ENCODE data around the gene TLK2.
"Not testable (repeated sequence)": the region's sequence is repeated elsewhere in the genome, so short reads cannot be mapped to it uniquely, and the experiment has no call there.

The TLK2 gene

DNA sequence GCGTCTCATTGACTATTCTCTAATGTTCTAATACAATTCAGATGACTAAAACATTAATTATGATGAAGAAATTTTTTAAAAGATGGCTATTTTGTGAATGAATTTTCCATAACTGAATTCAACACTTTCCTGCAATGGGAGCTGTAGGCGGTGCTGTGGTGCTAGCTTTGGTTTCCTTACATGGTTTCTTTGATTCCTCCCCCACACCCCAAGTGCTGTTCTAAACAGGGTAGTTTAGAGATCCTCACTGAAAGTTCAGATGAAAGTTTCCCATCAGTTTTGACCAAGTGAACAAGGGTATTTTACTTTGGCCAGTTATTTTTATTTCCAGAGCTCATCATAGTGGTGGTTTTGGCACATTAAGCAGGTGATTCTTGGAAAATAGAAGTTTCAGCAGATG is 122.8 kb downstream of the TLK2 start:
- DNase-seq (ENCODE audit: low spot score) = no peak

DNA sequence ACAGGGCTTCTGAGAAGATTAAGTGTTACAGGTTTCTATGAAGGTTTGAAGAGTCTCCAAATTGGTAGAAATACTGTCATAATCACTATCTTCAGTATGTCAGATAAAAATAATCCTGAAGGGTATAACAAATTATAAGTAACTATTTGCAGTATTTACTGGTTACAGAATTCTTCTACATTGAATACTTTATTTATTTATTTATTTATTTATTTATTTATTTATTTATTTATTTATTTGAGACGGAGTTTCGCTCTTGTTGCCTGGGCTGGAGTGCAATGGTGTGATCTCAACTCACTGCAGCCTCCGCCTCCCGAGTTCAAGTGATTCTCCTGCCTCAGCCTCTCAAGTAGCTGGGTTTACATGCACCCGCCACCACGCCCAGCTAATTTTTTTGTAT is 125.2 kb downstream of the TLK2 start:
- DNase-seq (ENCODE audit: low spot score) = not testable (repeated sequence)

DNA sequence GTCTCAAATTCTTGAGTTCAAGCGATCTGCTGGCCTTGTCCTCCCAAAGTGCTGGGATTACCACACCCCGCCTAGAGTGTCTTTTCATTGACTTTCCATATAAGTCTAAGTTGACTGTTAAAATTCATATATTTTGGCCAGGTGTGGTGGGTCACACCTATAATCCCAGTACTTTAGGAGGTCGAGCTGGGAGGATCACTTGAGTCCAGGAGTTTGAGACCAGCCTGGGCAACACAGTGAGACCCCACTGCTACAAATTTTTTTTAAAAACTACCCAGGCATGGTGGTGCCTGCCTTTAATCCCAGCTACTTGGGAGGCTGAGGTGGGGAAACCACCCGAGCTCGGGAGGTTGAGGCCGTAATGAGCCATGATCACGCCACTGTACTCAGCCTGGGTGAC is 127.0 kb downstream of the TLK2 start:
- DNase-seq (ENCODE audit: low spot score) = no peak

DNA sequence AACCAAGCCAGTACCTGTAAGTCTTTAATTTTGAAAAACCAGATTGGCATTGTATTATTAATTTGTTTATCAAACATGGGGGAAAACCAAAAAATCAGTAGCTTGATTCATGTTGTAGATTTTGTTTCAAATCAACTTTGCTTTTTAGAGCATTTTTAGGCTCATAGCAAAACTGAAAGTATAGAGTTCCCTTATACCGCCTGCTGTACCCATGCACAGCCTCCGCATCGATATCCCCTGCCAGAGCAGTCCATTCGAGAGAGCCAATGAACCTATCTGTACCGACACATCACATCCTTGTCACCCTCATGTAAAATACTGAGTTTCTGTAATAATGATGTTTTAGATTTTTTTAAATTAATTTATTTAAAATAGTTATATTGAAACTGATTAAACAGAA is 132.7 kb downstream of the TLK2 start:
- DNase-seq (ENCODE audit: low spot score) = no peak

DNA sequence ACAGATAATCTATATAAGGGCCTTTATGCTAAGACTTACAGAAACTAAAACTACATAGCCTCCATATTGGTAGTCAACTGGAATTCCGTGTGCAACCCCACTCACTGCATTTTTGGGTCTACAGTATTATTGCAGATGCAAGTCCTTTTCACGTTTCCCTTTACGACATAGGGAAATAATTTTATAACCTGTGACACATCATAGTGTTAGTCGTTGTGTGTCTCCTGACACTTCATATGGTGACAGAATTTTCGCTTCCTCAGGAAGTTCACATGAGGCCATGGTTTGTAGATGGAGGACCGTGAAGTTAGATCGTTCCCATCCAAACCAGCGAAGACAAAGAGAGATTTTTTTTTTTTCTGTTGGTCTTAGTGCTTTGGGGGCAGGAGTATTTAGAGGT is 133.1 kb downstream of the TLK2 start:
- DNase-seq (ENCODE audit: low spot score) = peak; percentile 40

DNA sequence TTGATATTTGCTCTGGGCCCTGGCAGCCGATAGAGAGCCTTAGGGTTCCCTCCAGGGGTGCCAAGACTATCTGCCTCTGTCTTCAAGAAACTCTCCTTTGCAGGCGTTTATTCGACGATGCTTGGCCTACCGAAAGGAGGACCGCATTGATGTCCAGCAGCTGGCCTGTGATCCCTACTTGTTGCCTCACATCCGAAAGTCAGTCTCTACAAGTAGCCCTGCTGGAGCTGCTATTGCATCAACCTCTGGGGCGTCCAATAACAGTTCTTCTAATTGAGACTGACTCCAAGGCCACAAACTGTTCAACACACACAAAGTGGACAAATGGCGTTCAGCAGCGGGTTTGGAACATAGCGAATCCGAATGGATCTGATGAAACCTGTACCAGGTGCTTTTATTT is 133.7 kb downstream of the TLK2 start:
- not testable (repeated sequence) for DNase-seq (ENCODE audit: low spot score)

DNA sequence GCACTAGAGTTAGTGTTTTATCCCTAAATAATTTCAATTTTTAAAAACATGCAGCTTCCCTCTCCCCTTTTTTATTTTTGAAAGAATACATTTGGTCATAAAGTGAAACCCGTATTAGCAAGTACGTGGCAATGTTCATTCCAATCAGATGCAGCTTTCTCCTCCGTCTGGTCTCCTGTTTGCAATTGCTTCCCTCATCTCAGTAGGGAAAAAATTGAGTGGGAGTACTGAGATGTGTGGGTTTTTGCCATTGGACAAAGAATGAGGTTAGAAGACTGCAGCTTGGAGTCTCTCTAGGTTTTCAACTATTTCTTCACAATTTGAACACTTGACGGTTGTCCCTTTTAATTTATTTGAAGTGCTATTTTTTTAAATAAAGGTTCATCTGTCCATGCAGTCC is 134.5 kb downstream of the TLK2 start:
- DNase-seq (ENCODE audit: low spot score) = not testable (repeated sequence)

DNA sequence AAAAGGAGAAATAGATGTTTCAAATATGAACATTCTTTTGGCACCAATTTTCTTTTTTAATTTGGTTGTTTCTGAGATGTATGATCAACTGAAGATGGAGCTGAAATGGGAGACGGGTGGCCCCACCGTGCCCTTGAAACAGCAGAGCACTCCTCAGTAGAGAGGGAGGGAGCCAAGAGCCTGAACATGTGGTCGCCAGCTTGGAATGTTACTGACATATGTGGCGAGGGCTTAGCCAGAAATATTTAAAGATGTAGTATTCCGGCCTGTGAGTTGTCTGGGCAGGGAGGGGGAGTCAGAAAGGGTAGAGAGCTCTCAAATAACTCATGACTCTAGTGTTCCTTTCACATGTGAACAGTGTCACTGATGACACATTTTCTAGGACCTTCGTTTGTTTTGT is 135.5 kb downstream of the TLK2 start:
- DNase-seq (ENCODE audit: low spot score) = no peak

DNA sequence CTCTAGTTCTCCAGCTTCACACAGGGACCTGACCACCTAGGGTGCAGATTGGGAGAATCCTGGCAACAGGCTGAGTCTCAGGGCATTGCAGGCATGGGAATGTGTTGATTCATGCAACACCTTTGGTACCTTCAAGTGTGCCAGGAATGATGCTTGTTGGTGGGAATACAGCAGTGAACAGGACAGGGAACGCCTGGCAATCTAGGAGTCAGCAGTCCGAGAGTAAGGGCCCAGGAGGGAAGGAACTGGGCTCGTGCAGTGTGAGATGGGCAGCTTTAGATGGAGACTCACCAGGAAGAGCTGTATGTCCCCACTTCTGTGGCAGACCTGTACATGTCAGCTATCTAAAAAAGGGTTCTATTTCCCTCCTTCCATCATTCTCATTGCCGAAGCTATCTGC is 136.9 kb downstream of the TLK2 start:
- DNase-seq (ENCODE audit: low spot score) = no peak

DNA sequence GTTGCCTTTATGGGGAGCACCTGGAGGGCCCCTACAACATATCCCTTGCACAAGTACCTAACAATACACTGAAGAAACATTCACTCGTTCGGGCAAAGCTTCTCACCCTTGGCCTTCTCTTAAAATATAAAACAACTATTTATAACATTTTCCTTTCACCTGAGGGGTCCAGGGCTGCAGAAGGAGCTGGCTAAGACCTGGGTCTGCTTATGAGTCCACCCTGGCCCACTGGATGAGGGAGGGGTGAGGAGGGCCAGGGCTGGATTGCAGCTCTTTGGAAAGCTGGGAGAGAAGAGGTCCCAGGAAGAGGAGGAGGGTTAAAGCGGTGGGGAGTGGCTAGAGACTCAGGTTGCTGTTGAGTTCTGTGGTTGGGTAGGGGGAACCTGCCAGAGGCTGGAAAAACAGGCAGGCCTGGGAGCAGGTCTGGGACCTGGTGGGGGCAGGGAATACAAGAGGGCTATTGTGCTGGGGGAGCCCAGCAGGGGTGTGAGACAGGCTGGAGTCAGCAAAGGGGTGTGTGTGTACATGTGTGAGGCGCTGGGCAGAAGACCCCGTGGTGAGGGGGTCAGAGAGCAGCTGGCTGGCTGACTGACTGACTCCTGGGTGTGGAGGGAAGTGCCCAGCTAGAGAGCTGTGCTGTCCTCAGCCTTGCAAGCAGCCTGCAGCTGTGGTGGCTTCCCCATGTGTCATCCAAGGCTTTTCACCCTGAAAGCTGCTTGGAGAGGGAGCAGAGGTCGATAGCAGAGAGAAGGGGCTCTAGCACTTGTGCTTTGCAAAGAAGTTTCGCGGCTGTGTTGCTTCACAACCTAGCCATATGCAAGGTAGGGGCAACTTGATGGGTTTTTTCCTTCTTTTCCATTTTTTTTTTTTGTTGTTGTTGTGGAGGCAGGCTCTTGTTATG is 138.6 kb downstream of the TLK2 start:
- DNase-seq (ENCODE audit: low spot score) = no peak

DNA sequence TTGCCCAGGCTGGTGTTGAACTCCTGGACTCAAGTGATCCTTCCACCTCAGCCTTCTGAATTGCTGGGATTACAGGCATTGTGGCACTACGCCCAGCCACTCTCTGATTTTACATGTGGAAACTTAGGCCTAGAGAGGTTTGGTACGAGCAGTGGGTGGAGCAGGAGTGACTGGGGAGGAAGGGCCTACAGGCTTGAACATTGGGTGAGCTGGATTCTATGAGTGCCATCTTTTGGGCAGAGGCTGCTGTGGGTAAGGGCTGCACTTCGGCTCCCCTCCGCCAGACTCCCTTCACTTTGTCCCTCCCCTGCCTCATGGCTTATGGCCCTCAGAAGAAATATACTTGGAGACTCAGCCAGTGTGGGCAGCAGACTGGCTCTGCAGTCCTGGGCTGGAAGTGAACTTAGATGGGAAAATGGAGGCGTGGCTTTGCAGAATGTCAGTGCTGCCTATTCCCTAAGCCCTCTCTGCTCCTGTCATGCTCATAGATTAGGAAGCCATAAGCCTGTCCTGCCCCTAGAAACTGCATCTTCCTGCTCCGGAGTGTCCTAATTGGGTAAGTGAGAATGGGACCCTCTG is 139.4 kb downstream of the TLK2 start:
- DNase-seq (ENCODE audit: low spot score) = no peak

DNA sequence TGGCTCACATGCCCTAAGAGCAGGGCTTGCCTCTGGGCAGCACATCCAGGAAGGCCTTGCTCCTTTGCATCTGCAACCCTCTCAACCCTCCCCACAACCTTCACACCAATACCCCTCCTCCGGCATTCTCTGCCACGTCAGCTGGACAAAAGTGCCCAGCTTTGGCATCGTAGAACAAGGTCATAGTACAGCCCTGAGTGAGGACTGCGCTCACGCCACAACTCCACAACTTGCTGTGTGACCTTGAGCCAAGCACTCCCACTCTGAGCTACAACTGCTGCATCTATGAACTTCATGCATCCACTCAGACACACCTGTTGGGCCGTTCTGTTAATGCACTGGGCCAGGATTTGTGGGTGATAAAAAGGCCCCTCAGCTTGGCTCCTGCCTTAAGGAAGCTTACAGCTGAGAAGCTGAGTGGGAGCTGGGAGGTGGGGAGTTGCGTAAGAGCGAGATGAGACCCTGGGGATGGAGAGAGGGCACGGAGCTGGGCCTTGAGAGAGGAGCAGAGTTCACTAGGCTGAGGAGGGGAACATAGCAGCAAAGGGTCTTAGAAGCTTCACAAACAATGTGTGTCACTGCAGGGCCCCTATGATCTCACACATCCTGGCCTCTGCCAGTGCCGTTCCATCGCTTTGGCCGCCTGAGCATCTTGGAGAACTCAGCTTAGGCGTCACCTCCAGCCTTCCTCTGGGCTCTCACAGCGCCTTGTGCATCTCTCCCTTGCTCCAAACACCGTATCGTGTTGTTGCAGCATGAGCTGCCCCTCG is 140.2 kb downstream of the TLK2 start:
- DNase-seq (ENCODE audit: low spot score) = no peak

DNA sequence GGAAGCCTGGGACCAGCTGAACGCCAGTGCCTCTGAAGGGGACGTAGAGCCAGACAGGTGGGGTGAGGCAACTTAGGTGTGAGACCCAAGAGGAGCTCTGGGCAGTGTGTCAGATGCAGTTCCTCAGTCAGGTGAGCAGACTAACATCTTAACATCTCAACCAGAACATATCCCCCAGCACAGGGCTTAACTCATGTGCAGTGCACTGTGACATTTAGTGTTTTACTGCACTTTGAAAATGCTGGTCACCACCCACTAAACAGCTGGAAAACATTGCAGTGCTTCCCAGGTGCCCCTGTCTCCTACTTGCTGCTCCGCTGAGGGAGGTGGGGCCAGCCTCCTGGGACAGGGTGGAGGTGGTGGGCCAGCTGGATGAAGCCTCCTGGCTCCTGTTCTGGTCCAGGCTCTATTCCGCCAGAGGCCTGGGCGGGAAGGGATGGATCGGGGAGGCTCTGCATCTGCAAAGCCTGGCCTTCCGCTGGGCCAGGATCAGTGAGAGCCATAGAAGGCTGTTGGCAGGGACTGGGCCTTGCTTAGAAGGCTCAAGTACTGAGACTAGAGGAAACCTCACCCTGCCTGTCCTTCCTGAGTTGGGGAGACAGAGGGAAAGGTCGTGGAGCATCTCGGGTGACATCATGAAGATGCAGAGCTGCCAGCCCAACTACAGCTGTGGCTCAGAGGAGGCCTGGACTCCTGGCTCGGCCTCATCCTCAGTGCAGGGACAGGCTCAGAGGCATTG is 141.0 kb downstream of the TLK2 start:
- no peak for DNase-seq (ENCODE audit: low spot score)

DNA sequence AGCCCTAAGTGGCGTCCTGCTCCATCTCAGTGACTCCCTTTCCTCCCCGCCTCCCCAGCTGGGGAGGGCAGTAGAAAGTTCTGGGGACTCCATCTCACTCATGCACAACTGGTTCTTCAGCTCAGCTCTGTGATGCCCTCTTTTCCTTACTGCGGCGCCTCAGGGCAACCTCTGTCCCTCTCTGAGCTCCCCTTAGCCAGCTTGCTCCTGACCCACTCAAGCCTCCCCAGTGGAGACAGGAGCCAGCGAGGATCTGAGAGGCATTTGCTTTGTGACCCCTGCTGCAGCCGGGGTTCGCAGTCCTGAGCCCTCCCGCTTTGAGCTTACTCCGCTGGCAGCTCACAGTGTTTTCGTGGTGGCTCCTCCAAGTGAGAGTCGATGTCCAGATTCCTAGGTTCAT is 142.6 kb downstream of the TLK2 start:
- DNase-seq (ENCODE audit: low spot score) = no peak

DNA sequence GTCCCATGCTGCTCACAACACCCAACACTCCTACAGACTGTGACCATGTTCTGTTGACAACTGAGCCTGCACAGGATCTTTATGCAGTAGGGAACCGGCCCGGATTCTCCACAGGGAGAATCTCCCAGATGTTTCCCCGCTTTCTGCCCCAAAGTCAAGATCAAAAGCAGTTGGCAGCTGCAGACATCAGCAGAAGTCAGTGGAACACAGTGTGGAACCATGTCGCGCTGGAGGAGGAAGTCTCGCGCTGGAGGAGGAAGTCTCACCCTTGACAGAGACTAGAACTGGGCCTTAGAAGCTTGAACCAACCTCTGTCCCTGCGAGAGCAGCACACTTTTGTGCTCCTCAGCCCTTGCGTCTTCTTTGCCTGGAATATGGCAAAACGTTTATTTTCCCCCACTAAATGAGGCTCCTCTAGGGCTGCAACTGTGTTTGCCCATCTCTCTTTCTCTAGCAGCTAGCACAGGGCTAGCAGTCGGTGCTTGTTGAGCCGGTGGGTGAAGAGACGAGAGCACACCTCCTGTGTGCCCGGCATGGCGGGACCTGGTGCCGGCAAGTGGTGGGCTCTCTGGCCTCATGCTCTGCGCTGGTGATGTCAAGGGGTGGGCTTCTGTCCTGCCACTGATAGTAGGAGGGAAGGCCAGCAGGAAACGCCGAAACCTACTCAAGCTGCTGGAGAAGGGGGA is 146.7 kb downstream of the TLK2 start:
- DNase-seq (ENCODE audit: low spot score) = no peak

DNA sequence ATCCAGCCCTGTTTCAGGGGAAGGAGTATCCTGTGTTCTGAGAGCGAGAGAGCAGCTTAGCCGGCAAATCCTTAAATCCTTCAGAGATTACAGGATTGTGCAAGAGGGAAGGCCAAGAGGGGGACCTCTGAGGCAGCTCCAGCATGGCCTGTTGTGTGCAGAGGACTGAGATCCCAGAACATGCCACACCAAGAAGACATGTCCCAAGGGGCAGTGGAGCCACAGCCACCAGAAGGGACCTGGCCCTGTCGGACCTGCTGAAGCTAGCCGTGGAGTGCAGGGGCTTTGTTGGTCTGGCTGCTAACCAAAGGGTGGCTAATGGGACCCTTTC is 147.2 kb downstream of the TLK2 start:
- DNase-seq (ENCODE audit: low spot score) = no peak

DNA sequence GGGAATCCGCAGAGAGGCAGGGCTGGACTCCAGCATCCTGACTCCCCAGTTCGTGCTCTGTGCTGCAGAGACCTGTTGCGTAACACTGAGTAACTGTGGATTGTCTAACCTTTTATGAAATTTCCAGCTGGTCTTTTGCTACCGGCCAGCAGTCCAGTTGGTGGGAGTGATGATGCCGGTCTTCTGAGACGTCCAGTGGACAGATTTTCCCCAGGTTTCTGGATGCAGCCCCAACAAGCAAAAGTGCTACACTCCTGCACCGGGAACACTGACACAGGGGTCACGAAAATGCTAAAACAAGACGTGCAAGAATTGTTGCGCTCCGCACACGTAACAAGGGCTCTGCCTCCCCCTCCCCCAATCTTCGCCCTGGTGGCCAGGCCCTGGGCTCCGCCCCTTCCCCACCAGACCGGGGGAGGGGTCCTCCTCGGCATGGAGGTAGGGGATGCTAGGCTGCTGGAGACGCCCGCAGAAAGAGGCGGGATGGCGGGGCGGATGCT is 148.1 kb downstream of the TLK2 start:
- DNase-seq (ENCODE audit: low spot score) = no peak

DNA sequence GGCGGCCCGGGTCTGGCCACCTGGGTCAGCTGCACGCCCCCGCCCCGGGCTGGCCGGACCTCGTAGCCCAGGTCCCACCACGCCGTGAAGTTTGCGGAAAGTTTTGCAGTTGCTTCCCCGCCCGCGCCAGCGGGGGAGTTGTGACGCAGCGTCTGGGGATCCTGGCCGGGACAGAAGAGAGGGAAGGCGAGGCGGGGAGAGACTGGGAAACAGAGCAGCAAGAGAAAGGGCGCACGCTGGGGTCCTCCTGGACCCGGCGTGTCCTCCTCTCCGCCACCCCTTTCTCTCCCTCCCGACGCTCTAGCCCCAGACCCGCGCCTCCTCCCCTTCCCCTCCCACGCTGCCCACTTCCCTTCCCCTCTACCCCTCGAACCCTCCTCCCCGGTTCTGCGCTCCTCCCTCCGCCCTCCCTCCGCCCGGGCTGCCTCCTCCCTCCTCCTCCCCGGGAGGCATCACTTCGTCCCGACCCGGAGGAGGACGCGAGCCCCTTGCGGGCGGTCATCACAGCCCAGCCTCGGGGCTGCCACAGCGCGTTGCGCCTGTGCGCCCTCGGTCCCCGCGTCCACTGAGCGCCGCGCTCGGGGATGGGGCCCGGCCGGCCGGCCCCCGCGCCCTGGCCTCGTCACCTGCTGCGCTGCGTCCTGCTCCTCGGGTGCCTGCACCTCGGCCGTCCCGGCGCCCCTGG is 148.7 kb downstream of the TLK2 start, which contains the start of gene MRC2:
Gene MRC2, plus strand, starts transcription at position 452 of the 685 bp plus-strand sequence. Its CDS starts 133 bp downstream, at position 585.
- DNase-seq (ENCODE audit: low spot score) = peak; percentile 36

DNA sequence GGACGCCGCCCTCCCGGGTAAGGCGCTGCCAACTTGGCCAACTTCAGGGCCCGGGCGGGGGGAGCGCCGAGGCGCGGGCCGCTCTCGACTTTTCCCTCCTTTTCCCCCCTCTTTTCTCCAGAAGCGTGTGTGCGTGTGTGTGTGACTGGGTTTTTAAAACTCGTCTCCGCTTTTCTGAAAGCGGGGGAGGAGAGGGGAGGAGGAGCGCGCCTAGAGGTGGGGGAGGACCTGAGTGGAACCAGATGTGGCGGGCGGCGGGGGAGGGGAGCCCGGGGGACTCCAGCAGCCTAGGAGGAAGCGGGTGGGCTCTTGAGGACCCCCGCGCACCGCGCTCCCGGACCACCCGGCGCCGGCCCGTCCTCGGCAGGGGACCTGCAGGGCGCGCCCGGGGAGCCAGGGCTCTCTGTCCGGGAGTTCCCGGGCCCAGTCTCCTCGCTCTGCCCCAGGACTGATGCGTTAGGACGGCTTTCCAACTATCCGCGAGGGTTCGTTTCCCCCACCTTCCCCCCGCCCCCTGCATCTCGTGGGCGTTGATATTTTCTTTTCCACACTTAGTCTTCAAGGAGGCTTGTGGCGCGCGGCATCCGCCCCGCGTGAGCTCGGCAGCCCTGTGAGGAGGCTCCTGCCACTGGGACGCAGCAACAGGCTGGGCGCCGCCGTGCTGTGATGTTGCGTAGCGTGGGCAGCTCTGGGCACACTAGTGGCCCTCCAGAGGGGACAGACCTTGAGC is 149.4 kb downstream of the TLK2 start:
- DNase-seq (ENCODE audit: low spot score) = no peak
